ENCODE results near the gene TNFRSF13B. TPM values are rescaled to one million over a fixed set of nuclear protein-coding genes. Genes with fewer than 3 reads are reported as not detected.
A peak's percentile ranks its signal among the peaks of the same experiment; 100 is the strongest.

Gene TNFRSF13B
- polyA plus RNA-seq, 1 of the 3 experiments (the other 2 are of a cell fraction): not detected

DNA sequence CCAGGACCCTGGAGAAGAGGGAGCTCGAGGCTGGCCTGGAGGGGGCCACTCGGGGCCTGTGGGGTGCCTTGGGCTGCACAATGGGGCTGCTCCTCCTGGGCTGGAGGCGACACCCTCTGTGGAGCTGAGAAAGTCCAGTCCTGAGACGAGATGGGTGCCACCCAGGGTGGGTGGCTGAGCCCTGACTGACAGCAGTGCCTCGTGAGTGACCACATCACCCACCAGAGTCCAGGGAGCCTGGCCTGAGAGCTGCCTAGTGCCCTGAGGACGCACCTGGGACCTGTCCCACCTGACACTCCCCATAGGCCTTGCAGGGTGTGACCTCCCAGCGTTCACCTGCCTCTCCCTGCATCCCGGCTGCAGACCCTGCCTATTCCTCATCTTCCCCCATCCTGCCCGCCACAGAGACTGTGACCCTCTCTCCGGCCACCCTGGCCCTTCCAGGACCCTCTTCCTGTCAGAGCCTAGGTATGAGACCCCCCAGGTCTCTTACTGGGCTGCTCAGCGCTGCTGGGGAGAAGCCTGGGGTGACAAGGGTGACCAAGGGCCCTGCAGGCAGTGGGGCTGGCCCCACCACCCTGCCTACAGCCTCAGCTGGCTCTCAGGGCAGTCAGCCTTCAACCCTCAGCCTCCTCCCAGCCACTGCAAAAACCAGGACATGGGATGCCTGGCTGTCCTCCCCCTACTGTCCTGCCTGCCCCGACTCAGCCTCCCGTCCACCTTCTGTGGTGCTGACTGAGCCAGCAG lies 41.2 kb downstream of the TNFRSF13B start:
- no peak overlapping the region for H3K27ac ChIP-seq (ENCODE audit: low read depth in 2 of 2, low read length in 1 of 2)
- ChIA-PET POLR2A (no interaction called here), CTCF (interaction anchor here (2.2 kb wide), 1 partner anchor 61 kb away, joined by 6 read pairs; no protein-coding TSS in a partner anchor)
- no peak for TF ChIP-seq GABPA (IDR thresholded peaks at IDR 0.05; ENCODE audit: low read depth)
- TF ChIP-seq RXRA (IDR thresholded peaks at IDR 0.05; ENCODE audit: borderline replicate concordance, low read depth): no peak
- TF ChIP-seq SIN3A (IDR thresholded peaks at IDR 0.05; ENCODE audit: borderline replicate concordance, low read depth, low read length): no peak
- no peak for TF ChIP-seq RAD21 (IDR thresholded peaks at IDR 0.05; ENCODE audit: low read length)
- DNase-seq: no peak
- no peaks in the 10 kb centered on the region for H3K4me1 ChIP-seq (ENCODE audit: control insufficient read depth in 1 of 2, insufficient read depth in 2 of 2, low read depth in 1 of 2, low read length in 1 of 2)
- H3K27me3 ChIP-seq (ENCODE audit: insufficient read depth): peaks cover 6% of the 10 kb centered on the region
- 33% methylated on average over 5 of the region's 13 CpGs for WGBS (ENCODE audit: low lambda C conversion rate)
- H3K79me2 ChIP-seq (ENCODE audit: insufficient read depth): no peaks in the 10 kb centered on the region
- H2AFZ ChIP-seq (ENCODE audit: low read depth): no peak overlapping the region
- H3K9me2 ChIP-seq: no peaks in the 10 kb centered on the region
- no peaks in the 10 kb centered on the region for H3F3A ChIP-seq (replicated peaks; ENCODE audit: insufficient read depth)
- H3K4me2 ChIP-seq: no peak overlapping the region
- H4K20me1 ChIP-seq (ENCODE audit: insufficient read depth): no peaks in the 10 kb centered on the region
- H3K4me3 ChIP-seq (ENCODE audit: low read depth in 2 of 2, low read length in 1 of 2): no peak overlapping the region
- H3K9ac ChIP-seq: no peak overlapping the region
- no peaks in the 10 kb centered on the region for H3K36me3 ChIP-seq (replicated peaks in 1 of 2; ENCODE audit: control insufficient read depth in 1 of 2, insufficient read depth in 2 of 2, low read length in 1 of 2)
- no peaks in the 10 kb centered on the region for H3K9me3 ChIP-seq

DNA sequence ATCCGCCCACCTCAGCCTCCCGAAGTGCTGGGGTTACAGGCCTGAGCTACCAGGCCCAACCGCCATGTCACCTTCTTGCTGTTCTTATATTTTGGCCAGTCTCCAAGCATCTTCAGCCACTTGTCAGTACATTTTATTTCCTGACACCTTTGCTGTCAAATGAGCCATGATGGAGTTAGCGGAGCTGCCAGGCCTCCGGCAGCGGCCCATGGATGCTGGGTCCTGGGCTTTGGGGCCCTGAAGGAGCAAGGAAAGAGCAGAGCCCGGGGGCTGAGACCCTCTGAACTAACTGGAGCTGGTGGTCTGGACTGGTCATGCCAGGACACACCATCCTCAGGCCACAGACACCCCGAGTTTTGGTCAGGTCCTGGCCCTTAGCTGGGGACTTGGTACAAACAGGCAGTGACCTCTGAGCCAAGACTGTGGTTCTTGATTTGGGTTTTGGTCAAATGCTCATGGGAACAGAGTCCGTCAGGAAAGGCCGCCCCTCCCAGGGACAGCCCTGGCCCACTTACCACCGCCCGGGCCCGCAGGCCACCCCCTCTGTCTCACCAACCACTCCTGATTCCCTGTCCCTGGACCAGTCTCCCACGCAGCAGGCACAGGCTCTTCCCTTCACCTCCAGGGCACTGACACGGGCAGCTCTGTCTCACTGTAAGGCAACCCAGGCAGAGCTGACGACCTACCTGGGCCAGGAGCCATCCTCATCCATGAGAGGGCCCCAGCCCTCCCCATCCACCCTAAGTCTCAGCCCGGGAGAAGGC lies 42.0 kb downstream of the TNFRSF13B start:
- Histone ChIP-seq H3K9me3 (no peaks in the 10 kb centered on the region), H3K4me1 (ENCODE audit: control insufficient read depth in 1 of 2, insufficient read depth in 2 of 2, low read depth in 1 of 2, low read length in 1 of 2) (no peaks in the 10 kb centered on the region), H3K27ac (ENCODE audit: low read depth in 2 of 2, low read length in 1 of 2) (no peak overlapping the region), H3K79me2 (ENCODE audit: insufficient read depth) (no peaks in the 10 kb centered on the region), H3F3A (replicated peaks; ENCODE audit: insufficient read depth) (no peaks in the 10 kb centered on the region), H3K9ac (no peak overlapping the region), H2AFZ (ENCODE audit: low read depth) (no peak overlapping the region), H3K36me3 (replicated peaks in 1 of 2; ENCODE audit: control insufficient read depth in 1 of 2, insufficient read depth in 2 of 2, low read length in 1 of 2) (no peaks in the 10 kb centered on the region), H3K4me2 (no peak overlapping the region), H3K9me2 (no peaks in the 10 kb centered on the region), H4K20me1 (ENCODE audit: insufficient read depth) (no peaks in the 10 kb centered on the region), H3K4me3 (ENCODE audit: low read depth in 2 of 2, low read length in 1 of 2) (no peak overlapping the region), H3K27me3 (ENCODE audit: insufficient read depth) (peaks cover 6% of the 10 kb centered on the region)
- DNase-seq: peak; percentile 16
- CTCF ChIA-PET: interaction anchor here (2.2 kb wide), 1 partner anchor 62 kb away, joined by 6 read pairs; no protein-coding TSS in a partner anchor
- POLR2A ChIA-PET: no interaction called here
- WGBS (ENCODE audit: low lambda C conversion rate): 65% methylated on average over 12 of the region's 17 CpGs
- TF ChIP-seq FOSL2 (IDR thresholded peaks at IDR 0.05; ENCODE audit: borderline replicate concordance, low read depth) (no peak), EP300 (IDR thresholded peaks at IDR 0.05; ENCODE audit: borderline replicate concordance in 1 of 2, low read depth in 1 of 2, low read length in 1 of 2) (no peak), TCF12 (IDR thresholded peaks at IDR 0.05) (no peak), NFIC (IDR thresholded peaks at IDR 0.05; ENCODE audit: borderline replicate concordance) (no peak), FOXM1 (IDR thresholded peaks at IDR 0.05; ENCODE audit: low read depth) (no peak), JUND (IDR thresholded peaks at IDR 0.05) (no peak), ELF1 (IDR thresholded peaks at IDR 0.05) (no peak), POLR2AphosphoS5 (IDR thresholded peaks at IDR 0.05; ENCODE audit: low read depth, low read length) (no peak), MEF2A (IDR thresholded peaks at IDR 0.05; ENCODE audit: borderline replicate concordance, low read depth) (no peak), MXI1 (IDR thresholded peaks at IDR 0.05; ENCODE audit: low read depth, low read length) (no peak), GABPA (IDR thresholded peaks at IDR 0.05; ENCODE audit: low read depth) (no peak), RFX5 (IDR thresholded peaks at IDR 0.05; ENCODE audit: low read length) (no peak), TAF1 (IDR thresholded peaks at IDR 0.05; ENCODE audit: borderline replicate concordance, low read depth, low read length) (no peak)
- TF ChIP-seq, protein P1, sequence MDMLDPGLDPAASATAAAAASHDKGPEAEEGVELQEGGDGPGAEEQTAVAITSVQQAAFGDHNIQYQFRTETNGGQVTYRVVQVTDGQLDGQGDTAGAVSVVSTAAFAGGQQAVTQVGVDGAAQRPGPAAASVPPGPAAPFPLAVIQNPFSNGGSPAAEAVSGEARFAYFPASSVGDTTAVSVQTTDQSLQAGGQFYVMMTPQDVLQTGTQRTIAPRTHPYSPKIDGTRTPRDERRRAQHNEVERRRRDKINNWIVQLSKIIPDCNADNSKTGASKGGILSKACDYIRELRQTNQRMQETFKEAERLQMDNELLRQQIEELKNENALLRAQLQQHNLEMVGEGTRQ (IDR thresholded peaks at IDR 0.05; ENCODE audit: borderline replicate concordance, low read depth, low read length): no peak
- TF ChIP-seq, protein P2, sequence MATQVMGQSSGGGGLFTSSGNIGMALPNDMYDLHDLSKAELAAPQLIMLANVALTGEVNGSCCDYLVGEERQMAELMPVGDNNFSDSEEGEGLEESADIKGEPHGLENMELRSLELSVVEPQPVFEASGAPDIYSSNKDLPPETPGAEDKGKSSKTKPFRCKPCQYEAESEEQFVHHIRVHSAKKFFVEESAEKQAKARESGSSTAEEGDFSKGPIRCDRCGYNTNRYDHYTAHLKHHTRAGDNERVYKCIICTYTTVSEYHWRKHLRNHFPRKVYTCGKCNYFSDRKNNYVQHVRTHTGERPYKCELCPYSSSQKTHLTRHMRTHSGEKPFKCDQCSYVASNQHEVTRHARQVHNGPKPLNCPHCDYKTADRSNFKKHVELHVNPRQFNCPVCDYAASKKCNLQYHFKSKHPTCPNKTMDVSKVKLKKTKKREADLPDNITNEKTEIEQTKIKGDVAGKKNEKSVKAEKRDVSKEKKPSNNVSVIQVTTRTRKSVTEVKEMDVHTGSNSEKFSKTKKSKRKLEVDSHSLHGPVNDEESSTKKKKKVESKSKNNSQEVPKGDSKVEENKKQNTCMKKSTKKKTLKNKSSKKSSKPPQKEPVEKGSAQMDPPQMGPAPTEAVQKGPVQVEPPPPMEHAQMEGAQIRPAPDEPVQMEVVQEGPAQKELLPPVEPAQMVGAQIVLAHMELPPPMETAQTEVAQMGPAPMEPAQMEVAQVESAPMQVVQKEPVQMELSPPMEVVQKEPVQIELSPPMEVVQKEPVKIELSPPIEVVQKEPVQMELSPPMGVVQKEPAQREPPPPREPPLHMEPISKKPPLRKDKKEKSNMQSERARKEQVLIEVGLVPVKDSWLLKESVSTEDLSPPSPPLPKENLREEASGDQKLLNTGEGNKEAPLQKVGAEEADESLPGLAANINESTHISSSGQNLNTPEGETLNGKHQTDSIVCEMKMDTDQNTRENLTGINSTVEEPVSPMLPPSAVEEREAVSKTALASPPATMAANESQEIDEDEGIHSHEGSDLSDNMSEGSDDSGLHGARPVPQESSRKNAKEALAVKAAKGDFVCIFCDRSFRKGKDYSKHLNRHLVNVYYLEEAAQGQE (IDR thresholded peaks at IDR 0.05; ENCODE audit: low read depth, low read length): no peak
- TF ChIP-seq, protein P3, sequence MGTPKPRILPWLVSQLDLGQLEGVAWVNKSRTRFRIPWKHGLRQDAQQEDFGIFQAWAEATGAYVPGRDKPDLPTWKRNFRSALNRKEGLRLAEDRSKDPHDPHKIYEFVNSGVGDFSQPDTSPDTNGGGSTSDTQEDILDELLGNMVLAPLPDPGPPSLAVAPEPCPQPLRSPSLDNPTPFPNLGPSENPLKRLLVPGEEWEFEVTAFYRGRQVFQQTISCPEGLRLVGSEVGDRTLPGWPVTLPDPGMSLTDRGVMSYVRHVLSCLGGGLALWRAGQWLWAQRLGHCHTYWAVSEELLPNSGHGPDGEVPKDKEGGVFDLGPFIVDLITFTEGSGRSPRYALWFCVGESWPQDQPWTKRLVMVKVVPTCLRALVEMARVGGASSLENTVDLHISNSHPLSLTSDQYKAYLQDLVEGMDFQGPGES (IDR thresholded peaks at IDR 0.05; ENCODE audit: low read depth, low read length): no peak
- TF ChIP-seq, protein P4, sequence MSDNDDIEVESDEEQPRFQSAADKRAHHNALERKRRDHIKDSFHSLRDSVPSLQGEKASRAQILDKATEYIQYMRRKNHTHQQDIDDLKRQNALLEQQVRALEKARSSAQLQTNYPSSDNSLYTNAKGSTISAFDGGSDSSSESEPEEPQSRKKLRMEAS (IDR thresholded peaks at IDR 0.05; ENCODE audit: low read depth): no peak
